ENCODE measurements around the gene UBE2J1.

The UBE2J1 gene

DNA sequence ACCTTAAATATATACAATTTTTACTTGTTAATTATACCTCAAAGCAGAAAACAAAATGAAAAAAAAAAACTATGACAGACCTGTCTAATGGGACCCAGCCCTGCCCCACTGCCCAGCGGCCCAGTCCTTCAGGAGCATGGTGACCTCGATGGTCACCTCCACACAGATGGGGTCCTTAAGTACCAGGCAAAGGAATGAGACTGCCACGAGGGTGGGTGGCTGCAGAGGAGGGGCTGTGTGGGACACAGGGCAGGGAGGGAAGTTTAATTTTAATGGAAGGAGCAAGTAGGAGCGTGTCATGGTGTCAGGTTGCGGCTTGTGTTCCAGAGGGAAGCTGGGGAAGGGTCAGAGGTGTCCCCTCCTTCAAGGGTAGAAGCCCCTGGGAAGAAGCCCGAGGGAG, 66.0 kb downstream of the UBE2J1 start:
- no peak for DNase-seq

DNA sequence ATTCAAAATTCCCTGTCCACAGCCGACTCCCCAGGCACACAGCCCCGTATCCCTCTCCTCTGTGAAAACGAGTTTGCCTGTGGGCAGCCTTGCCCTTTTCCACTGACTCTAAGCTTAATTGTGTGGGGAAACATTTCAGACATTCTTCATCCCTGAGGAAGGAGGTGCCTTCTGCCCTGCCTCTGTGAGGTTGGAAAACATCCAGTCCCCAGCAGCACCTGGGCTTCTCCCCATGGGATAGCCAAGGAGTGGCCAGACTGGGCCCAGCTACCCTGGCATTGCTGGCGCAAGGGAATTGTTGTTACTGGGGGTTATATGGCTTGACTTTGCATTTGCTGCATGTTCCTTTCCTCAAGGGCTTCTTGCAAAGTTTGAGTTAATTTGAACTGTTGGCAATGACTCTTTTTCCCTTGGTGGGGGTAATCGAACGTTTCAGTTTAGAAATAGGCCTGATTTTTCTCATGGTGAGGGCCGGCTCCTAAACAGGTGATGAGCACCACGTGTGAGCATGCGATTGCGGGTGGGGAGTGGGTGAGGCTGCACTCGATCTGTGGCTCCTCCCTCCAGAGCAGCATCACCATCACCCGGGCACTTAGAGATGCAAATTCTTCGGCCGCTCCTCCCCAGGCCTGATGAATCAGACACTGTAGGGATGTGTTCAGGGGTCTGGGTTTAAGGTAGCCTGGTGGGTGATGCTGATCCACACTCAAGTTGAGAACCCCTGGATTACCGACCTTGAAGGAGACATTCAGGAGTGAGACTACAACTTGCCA, 67.4 kb downstream of the UBE2J1 start:
- DNase-seq = no peak

DNA sequence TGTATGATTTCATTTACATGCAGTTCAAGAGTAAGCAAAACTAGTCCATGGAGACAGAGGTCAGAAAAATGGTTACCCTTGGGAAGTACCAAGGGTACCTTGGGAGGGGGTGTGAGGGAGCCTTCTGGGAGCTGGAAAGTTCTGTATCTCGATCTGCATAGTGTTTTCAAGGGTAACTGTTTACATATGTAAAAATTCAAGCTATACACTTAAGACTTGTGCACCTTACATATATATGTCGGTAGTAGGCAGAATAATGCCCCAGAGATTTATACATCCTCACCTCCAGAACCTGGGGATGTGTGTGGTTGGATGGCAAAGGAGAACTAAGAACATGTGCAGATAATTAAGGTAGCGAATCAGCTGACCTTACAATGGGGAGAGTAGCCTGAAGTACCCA, 68.4 kb downstream of the UBE2J1 start:
- no peak for DNase-seq

DNA sequence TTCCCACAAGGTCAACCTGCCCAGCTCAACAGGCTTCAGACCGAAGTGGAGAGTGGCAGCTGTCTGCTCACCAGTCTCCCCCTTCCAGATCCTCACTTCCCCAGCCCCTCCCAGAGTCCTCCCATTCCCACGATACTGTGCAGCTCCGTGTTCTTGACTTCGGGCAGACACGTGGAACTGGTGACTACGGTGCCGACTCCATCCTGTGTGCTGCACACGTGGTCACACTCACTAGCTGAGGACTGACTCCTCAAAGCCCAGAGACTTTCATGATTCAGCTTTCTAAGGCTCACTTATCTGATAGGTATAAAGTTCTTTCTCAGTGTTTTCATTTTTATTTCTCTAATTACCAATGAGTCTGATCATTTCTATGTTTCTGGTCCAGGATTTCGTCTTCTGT, 69.8 kb downstream of the UBE2J1 start:
- DNase-seq = no peak

DNA sequence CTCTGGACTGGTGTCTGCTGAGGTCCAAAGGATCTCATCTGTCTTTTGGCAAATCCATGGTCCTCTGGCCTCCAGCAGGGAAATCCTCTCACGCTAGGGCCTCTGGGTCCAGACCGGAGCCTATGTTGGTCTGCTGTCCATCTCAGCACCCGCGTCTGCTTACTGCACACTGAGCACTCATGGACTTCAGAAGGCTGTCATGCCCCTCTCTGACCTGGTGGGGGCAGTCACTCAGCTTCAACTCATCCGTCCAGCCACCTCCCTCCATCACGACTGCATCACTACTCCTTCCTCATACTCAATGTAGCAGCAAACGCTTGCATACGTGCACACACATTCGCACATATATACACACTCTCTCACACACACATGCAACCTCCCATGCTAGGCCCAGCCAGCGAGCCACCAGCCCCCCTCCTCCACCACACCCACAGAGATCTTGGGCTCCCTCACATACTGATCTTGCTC, 70.7 kb downstream of the UBE2J1 start:
- no peak for DNase-seq

DNA sequence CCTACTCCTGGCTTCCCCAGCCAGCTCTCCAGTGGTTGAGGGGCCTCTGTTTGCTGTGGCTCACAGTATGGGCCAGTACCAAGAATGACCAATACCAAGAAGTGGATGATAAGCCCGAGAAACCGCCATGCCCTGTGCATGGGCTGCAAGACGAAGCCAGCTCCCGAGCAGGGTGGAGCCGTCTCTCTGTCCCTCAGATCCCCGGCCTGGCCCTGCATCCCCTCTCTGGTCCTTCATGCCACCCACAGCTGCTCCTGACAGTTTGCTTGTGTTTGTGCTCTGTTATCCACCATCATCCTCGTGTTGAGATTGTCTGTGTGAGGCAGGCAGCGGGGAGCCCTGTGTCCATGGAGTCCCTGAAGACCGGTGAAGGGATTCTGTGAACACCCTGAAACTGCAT, 73.6 kb downstream of the UBE2J1 start:
- no peak for DNase-seq

All from NCI-H510A treated with DMSO at 0.1 percent for 48 hours (cell line).